Left ventricle myocardium inferior (tissue), 1 donor: ENCODE results near the gene NCEH1. TPM values are rescaled to one million over a fixed set of nuclear protein-coding genes. Genes with fewer than 3 reads are reported as not detected.

ENCODE experiments used
- DNase-seq: peaks from one replicate; pipeline ENCODE4 v3.0.0-alpha.2; 2020
- H3K27ac ChIP-seq: fragments of 200-600 bp; replicated peaks from 2 replicates; pipeline ENCODE4 v1.8.0; 2021
- H3K27me3 ChIP-seq: fragments of 200-600 bp; 2 replicates; pipeline ENCODE4 v1.8.0; 2021; ENCODE audit warnings: low read depth
- H3K36me3 ChIP-seq: fragments of 200-600 bp; 2 replicates; pipeline ENCODE4 v1.8.0; 2021
- H3K4me1 ChIP-seq: fragments of 200-600 bp; 2 replicates; pipeline ENCODE4 v1.8.0; 2021
- H3K4me3 ChIP-seq: fragments of 200-600 bp; 2 replicates; pipeline ENCODE4 v1.8.0; 2021; ENCODE audit warnings: mild to moderate bottlenecking, moderate library complexity
- H3K9me3 ChIP-seq: fragments of 200-600 bp; replicated peaks from 2 replicates; pipeline ENCODE4 v1.8.0; 2021
- CTCF ChIP-seq: fragments of 200-600 bp; IDR thresholded peaks from 2 replicates; pipeline ENCODE4 v1.8.0; 2021; ENCODE audit warnings: antibody characterized with exemption, mild to moderate bottlenecking, borderline replicate concordance
- intact Hi-C: fragments of 100-400 bp; cut with micrococcal nuclease; formaldehyde crosslinking; loops from one replicate; pipeline ENCODE4 v1.11.0; 2022
- total RNA-seq: library from RNA; stranded (reverse); fragmentation: NEBNext Ultra II Directional; extraction: Animal tissue kit (Norgen Biotek cat#: 25700); gene quantifications from one replicate; pipeline ENCODE4 v1.2.1, GENCODE V29; 2021
- donor health status: DM: no; HTN: yes; CAD: no; lungs with severe emphysema.

The NCEH1 gene
- total RNA-seq, 1 donor from 2014 or later, result 58.6 TPM

GRCh38 chr3:172643506-172644179 is 67.2 kb downstream of the NCEH1 start:
- H3K36me3 ChIP-seq, result peaks cover 49% of the 10 kb centered on the region
- no peaks in the 10 kb centered on the region for H3K27me3 ChIP-seq
- no peak overlapping the region for H3K4me3 ChIP-seq
- H3K4me1 ChIP-seq, result peaks cover 25% of the 10 kb centered on the region
- no peaks in the 10 kb centered on the region for H3K9me3 ChIP-seq
- no peak for TF ChIP-seq CTCF
- intact Hi-C loops, result no loop called here
- no peak overlapping the region for H3K27ac ChIP-seq
- no peak for DNase-seq

- no peak overlapping the region for H3K27ac ChIP-seq
- no peak for DNase-seq
- no peaks in the 10 kb centered on the region for H3K27me3 ChIP-seq
- intact Hi-C loops, result no loop called here
- no peak for TF ChIP-seq CTCF
- no peak overlapping the region for H3K4me3 ChIP-seq
- H3K4me1 ChIP-seq, result peaks cover 8% of the 10 kb centered on the region
- H3K36me3 ChIP-seq, result peaks cover 57% of the 10 kb centered on the region
- no peaks in the 10 kb centered on the region for H3K9me3 ChIP-seq
Measured at GRCh38 chr3:172641291-172641690, 69.6 kb downstream of the NCEH1 start.

GRCh38 chr3:172640751-172641150 is 70.1 kb downstream of the NCEH1 start:
- Histone ChIP-seq H3K36me3 (peaks cover 59% of the 10 kb centered on the region), H3K27ac (no peak overlapping the region), H3K4me1 (peaks cover 10% of the 10 kb centered on the region), H3K27me3 (no peaks in the 10 kb centered on the region), H3K4me3 (no peak overlapping the region), H3K9me3 (no peaks in the 10 kb centered on the region)
- intact Hi-C loops, result no loop called here
- TF ChIP-seq CTCF, result no peak
- DNase-seq, result no peak

- intact Hi-C loops, result no loop called here
- Histone ChIP-seq H3K4me3 (no peak overlapping the region), H3K4me1 (peaks cover 36% of the 10 kb centered on the region), H3K27me3 (no peaks in the 10 kb centered on the region), H3K36me3 (peaks cover 51% of the 10 kb centered on the region), H3K9me3 (no peaks in the 10 kb centered on the region), H3K27ac (peak overlapping the region; percentile 54)
- no peak for DNase-seq
- no peak for TF ChIP-seq CTCF
Measured at GRCh38 chr3:172635588-172635987, 75.3 kb downstream of the NCEH1 start.

- intact Hi-C loops, result no loop called here
Measured at GRCh38 chr3:172634948-172635347, 75.9 kb downstream of the NCEH1 start.

More at GRCh38 chr3:172634948-172635347, 75.9 kb downstream of the NCEH1 start:
- Histone ChIP-seq H3K36me3 (peaks cover 51% of the 10 kb centered on the region), H3K4me1 (peaks cover 42% of the 10 kb centered on the region), H3K27me3 (no peaks in the 10 kb centered on the region), H3K27ac (peak overlapping the region; percentile 54), H3K4me3 (no peak overlapping the region), H3K9me3 (no peaks in the 10 kb centered on the region)
- DNase-seq, result no peak
- TF ChIP-seq CTCF, result no peak
